ENCODE results near the gene TTC1. TPM values are rescaled to one million over a fixed set of nuclear protein-coding genes. Genes with fewer than 3 reads are reported as not detected.
A peak's percentile ranks its signal among the peaks of the same experiment; 100 is the strongest.
"Not testable (repeated sequence)": the region's sequence is repeated elsewhere in the genome, so short reads cannot be mapped to it uniquely, and the experiment has no call there.

Gene TTC1
- polyA plus RNA-seq, 4 donors, result 42.2 to 49.2 (median 44.5) TPM

GRCh38 chr5:159987031-159987674 lies 21.8 kb upstream of the TTC1 start:
- DNase-seq (peak; percentile 78 to 93), FAIRE-seq (no peak)
- Histone ChIP-seq H3K9me3 (ENCODE audit: control insufficient read depth in 2 of 2, insufficient read depth in 1 of 2, low read depth in 1 of 2, low read length in 1 of 2) (no peaks in the 10 kb centered on the region), H3K36me3 (ENCODE audit: control insufficient read depth in 3 of 3, insufficient read depth in 2 of 3, low read depth in 1 of 3, low read length in 3 of 3) (no peaks in the 10 kb centered on the region), H3K4me3 (ENCODE audit: low read depth in 1 of 3, low read length in 3 of 3) (peak overlapping the region in 2 of 3 donors; percentile 35 to 44), H3K27ac (ENCODE audit: low read depth in 1 of 3, low read length in 2 of 3) (peak overlapping the region in 2 of 3 donors; percentile 42 to 52), H3K4me1 (ENCODE audit: control insufficient read depth in 3 of 3, insufficient read depth in 2 of 3, low read depth in 1 of 3, low read length in 2 of 3) (peaks cover 0 to 4% (median 0%) of the 10 kb centered on the region in 3 donors), H3K27me3 (ENCODE audit: control insufficient read depth in 3 of 3, insufficient read depth in 3 of 3, low read length in 3 of 3) (peaks cover 0 to 25% (median 0%) of the 10 kb centered on the region in 3 donors)
- WGBS, 3 donors, result 1% methylated on average over 50 of the region's 50 CpGs

GRCh38 chr5:159990506-159990905 lies 18.4 kb upstream of the TTC1 start:
- Histone ChIP-seq H3K9me3 (ENCODE audit: control insufficient read depth in 2 of 2, insufficient read depth in 1 of 2, low read depth in 1 of 2, low read length in 1 of 2) (peaks cover 0 to 17% of the 10 kb centered on the region in 2 donors), H3K36me3 (ENCODE audit: control insufficient read depth in 3 of 3, insufficient read depth in 2 of 3, low read depth in 1 of 3, low read length in 3 of 3) (no peaks in the 10 kb centered on the region), H3K4me3 (ENCODE audit: low read depth in 1 of 3, low read length in 3 of 3) (no peak overlapping the region), H3K4me1 (ENCODE audit: control insufficient read depth in 3 of 3, insufficient read depth in 2 of 3, low read depth in 1 of 3, low read length in 2 of 3) (peaks cover 0 to 4% (median 0%) of the 10 kb centered on the region in 3 donors), H3K27ac (ENCODE audit: low read depth in 1 of 3, low read length in 2 of 3) (no peak overlapping the region), H3K27me3 (ENCODE audit: control insufficient read depth in 3 of 3, insufficient read depth in 3 of 3, low read length in 3 of 3) (peaks cover 0 to 18% (median 0%) of the 10 kb centered on the region in 3 donors)
- FAIRE-seq (no peak), DNase-seq (no peak)
- WGBS, 3 donors, result 78 to 84% (median 83%) methylated on average over 2 of the region's 2 CpGs

- peaks cover 0 to 17% of the 10 kb centered on the region in 2 donors for H3K9me3 ChIP-seq (ENCODE audit: control insufficient read depth in 2 of 2, insufficient read depth in 1 of 2, low read depth in 1 of 2, low read length in 1 of 2)
- H3K4me3 ChIP-seq (ENCODE audit: low read depth in 1 of 3, low read length in 3 of 3), result no peak overlapping the region
- 85 to 100% (median 96%) methylated on average over 1 of the region's 1 CpG for WGBS, 3 donors
- no peak overlapping the region for H3K27ac ChIP-seq (ENCODE audit: low read depth in 1 of 3, low read length in 2 of 3)
- peaks cover 0 to 12% (median 0%) of the 10 kb centered on the region in 3 donors for H3K27me3 ChIP-seq (ENCODE audit: control insufficient read depth in 3 of 3, insufficient read depth in 3 of 3, low read length in 3 of 3)
- no peak for DNase-seq
- no peak for FAIRE-seq
- H3K36me3 ChIP-seq (ENCODE audit: control insufficient read depth in 3 of 3, insufficient read depth in 2 of 3, low read depth in 1 of 3, low read length in 3 of 3), result no peaks in the 10 kb centered on the region
- no peaks in the 10 kb centered on the region for H3K4me1 ChIP-seq (ENCODE audit: control insufficient read depth in 3 of 3, insufficient read depth in 2 of 3, low read depth in 1 of 3, low read length in 2 of 3)
Measured at GRCh38 chr5:159992566-159992965, 16.4 kb upstream of the TTC1 start.

- Histone ChIP-seq H3K4me3 (ENCODE audit: low read depth in 1 of 3, low read length in 3 of 3) (no peak overlapping the region), H3K27ac (ENCODE audit: low read depth in 1 of 3, low read length in 2 of 3) (no peak overlapping the region), H3K9me3 (ENCODE audit: control insufficient read depth in 2 of 2, insufficient read depth in 1 of 2, low read depth in 1 of 2, low read length in 1 of 2) (peaks cover 0 to 17% of the 10 kb centered on the region in 2 donors), H3K27me3 (ENCODE audit: control insufficient read depth in 3 of 3, insufficient read depth in 3 of 3, low read length in 3 of 3) (peaks cover 0 to 12% (median 0%) of the 10 kb centered on the region in 3 donors), H3K4me1 (ENCODE audit: control insufficient read depth in 3 of 3, insufficient read depth in 2 of 3, low read depth in 1 of 3, low read length in 2 of 3) (no peaks in the 10 kb centered on the region), H3K36me3 (ENCODE audit: control insufficient read depth in 3 of 3, insufficient read depth in 2 of 3, low read depth in 1 of 3, low read length in 3 of 3) (no peaks in the 10 kb centered on the region)
- DNase-seq, result no peak
- FAIRE-seq, result no peak
- WGBS, 3 donors, result 92 to 96% (median 95%) methylated on average over 2 of the region's 2 CpGs
Measured at GRCh38 chr5:159993194-159993593, 15.7 kb upstream of the TTC1 start.

GRCh38 chr5:159995907-159996306 lies 13.0 kb upstream of the TTC1 start:
- Histone ChIP-seq H3K27ac (ENCODE audit: low read depth in 1 of 3, low read length in 2 of 3) (no peak overlapping the region), H3K9me3 (ENCODE audit: control insufficient read depth in 2 of 2, insufficient read depth in 1 of 2, low read depth in 1 of 2, low read length in 1 of 2) (peaks cover 0 to 17% of the 10 kb centered on the region in 2 donors), H3K4me3 (ENCODE audit: low read depth in 1 of 3, low read length in 3 of 3) (no peak overlapping the region), H3K36me3 (ENCODE audit: control insufficient read depth in 3 of 3, insufficient read depth in 2 of 3, low read depth in 1 of 3, low read length in 3 of 3) (no peaks in the 10 kb centered on the region), H3K27me3 (ENCODE audit: control insufficient read depth in 3 of 3, insufficient read depth in 3 of 3, low read length in 3 of 3) (peaks cover 0 to 13% (median 0%) of the 10 kb centered on the region in 3 donors), H3K4me1 (ENCODE audit: control insufficient read depth in 3 of 3, insufficient read depth in 2 of 3, low read depth in 1 of 3, low read length in 2 of 3) (no peaks in the 10 kb centered on the region)
- DNase-seq, result no peak
- no peak for FAIRE-seq
- WGBS, 3 donors, result 68 to 86% (median 78%) methylated on average over 3 of the region's 3 CpGs

- no peaks in the 10 kb centered on the region for H3K36me3 ChIP-seq (ENCODE audit: control insufficient read depth in 3 of 3, insufficient read depth in 2 of 3, low read depth in 1 of 3, low read length in 3 of 3)
- DNase-seq (no peak), FAIRE-seq (no peak)
- H3K27me3 ChIP-seq (ENCODE audit: control insufficient read depth in 3 of 3, insufficient read depth in 3 of 3, low read length in 3 of 3), result peaks cover 0 to 9% (median 0%) of the 10 kb centered on the region in 3 donors
- H3K27ac ChIP-seq (ENCODE audit: low read depth in 1 of 3, low read length in 2 of 3), result no peak overlapping the region
- H3K4me3 ChIP-seq (ENCODE audit: low read depth in 1 of 3, low read length in 3 of 3), result no peak overlapping the region
- H3K9me3 ChIP-seq (ENCODE audit: control insufficient read depth in 2 of 2, insufficient read depth in 1 of 2, low read depth in 1 of 2, low read length in 1 of 2), result no peaks in the 10 kb centered on the region
- WGBS, 3 donors, result 15 to 37% (median 23%) methylated on average over 3 of the region's 3 CpGs
- no peaks in the 10 kb centered on the region for H3K4me1 ChIP-seq (ENCODE audit: control insufficient read depth in 3 of 3, insufficient read depth in 2 of 3, low read depth in 1 of 3, low read length in 2 of 3)
Measured at GRCh38 chr5:160001457-160001856, 7.5 kb upstream of the TTC1 start.

GRCh38 chr5:160007514-160007913 lies 1.4 kb upstream of the TTC1 start:
- Histone ChIP-seq H3K4me1 (ENCODE audit: control insufficient read depth in 3 of 3, insufficient read depth in 2 of 3, low read depth in 1 of 3, low read length in 2 of 3) (peaks cover 0 to 16% (median 7%) of the 10 kb centered on the region in 3 donors), H3K4me3 (ENCODE audit: low read depth in 1 of 3, low read length in 3 of 3) (no peak overlapping the region), H3K36me3 (ENCODE audit: control insufficient read depth in 3 of 3, insufficient read depth in 2 of 3, low read depth in 1 of 3, low read length in 3 of 3) (peaks cover 0 to 7% (median 0%) of the 10 kb centered on the region in 3 donors), H3K27ac (ENCODE audit: low read depth in 1 of 3, low read length in 2 of 3) (no peak overlapping the region), H3K9me3 (ENCODE audit: control insufficient read depth in 2 of 2, insufficient read depth in 1 of 2, low read depth in 1 of 2, low read length in 1 of 2) (no peaks in the 10 kb centered on the region), H3K27me3 (ENCODE audit: control insufficient read depth in 3 of 3, insufficient read depth in 3 of 3, low read length in 3 of 3) (no peaks in the 10 kb centered on the region)
- DNase-seq (peak in 1 of 2 donors; percentile 62), FAIRE-seq (no peak)
- WGBS, 3 donors, result 52 to 76% (median 62%) methylated on average over 3 of the region's 3 CpGs

GRCh38 chr5:160008529-160008876 lies 436 bp upstream of the TTC1 start:
- H3K9me3 ChIP-seq (ENCODE audit: control insufficient read depth in 2 of 2, insufficient read depth in 1 of 2, low read depth in 1 of 2, low read length in 1 of 2); H3K27ac ChIP-seq (ENCODE audit: low read depth in 1 of 3, low read length in 2 of 3); H3K27me3 ChIP-seq (ENCODE audit: control insufficient read depth in 3 of 3, insufficient read depth in 3 of 3, low read length in 3 of 3); FAIRE-seq; DNase-seq: not testable (repeated sequence)
- H3K4me3 ChIP-seq (ENCODE audit: low read depth in 1 of 3, low read length in 3 of 3), result peak overlapping the region in 1 of 3 donors; percentile 85
- H3K4me1 ChIP-seq (ENCODE audit: control insufficient read depth in 3 of 3, insufficient read depth in 2 of 3, low read depth in 1 of 3, low read length in 2 of 3), result peaks cover 0 to 16% (median 7%) of the 10 kb centered on the region in 3 donors
- peaks cover 0 to 10% (median 0%) of the 10 kb centered on the region in 3 donors for H3K36me3 ChIP-seq (ENCODE audit: control insufficient read depth in 3 of 3, insufficient read depth in 2 of 3, low read depth in 1 of 3, low read length in 3 of 3)
- WGBS, 3 donors, result 70 to 83% (median 73%) methylated on average over 14 of the region's 14 CpGs

Data from small intestine (tissue), 7 donors.